RWPE1 (cell line): ENCODE results near the gene EI24.
"Not testable (repeated sequence)": the region's sequence is repeated elsewhere in the genome, so short reads cannot be mapped to it uniquely, and the experiment has no call there.

Experiments
- CTCF ChIA-PET: fragments of 350-600 bp; sonication (Branson Sonifier 250); formaldehyde crosslinking; extraction: SDS; loops from one replicate; lab custom pipeline; 2021; lab: Yijun Ruan, JAX
- POLR2A ChIA-PET: fragments of 400-600 bp; formaldehyde crosslinking; extraction: SDS; loops from one replicate; lab custom pipeline; 2020; ENCODE audit warnings: antibody characterized with exemption; ENCODE audit not compliant: low non-redundant PET; lab: Yijun Ruan, JAX
- DNase-seq: peaks from one replicate; pipeline ENCODE4 v3.0.0; 2012; ENCODE audit warnings: low spot score
- H3K27ac ChIP-seq: fragments of 450-650 bp; 2 replicates; pipeline ENCODE4 v1.5.1; 2017
- TF ChIP-seq, protein P1 (sequence below): fragments of 450-650 bp; conservative IDR thresholded peaks from 2 replicates; pipeline ENCODE4 v1.5.1; 2017; ENCODE audit warnings: low read depth, mild to moderate bottlenecking

The EI24 gene

DNA sequence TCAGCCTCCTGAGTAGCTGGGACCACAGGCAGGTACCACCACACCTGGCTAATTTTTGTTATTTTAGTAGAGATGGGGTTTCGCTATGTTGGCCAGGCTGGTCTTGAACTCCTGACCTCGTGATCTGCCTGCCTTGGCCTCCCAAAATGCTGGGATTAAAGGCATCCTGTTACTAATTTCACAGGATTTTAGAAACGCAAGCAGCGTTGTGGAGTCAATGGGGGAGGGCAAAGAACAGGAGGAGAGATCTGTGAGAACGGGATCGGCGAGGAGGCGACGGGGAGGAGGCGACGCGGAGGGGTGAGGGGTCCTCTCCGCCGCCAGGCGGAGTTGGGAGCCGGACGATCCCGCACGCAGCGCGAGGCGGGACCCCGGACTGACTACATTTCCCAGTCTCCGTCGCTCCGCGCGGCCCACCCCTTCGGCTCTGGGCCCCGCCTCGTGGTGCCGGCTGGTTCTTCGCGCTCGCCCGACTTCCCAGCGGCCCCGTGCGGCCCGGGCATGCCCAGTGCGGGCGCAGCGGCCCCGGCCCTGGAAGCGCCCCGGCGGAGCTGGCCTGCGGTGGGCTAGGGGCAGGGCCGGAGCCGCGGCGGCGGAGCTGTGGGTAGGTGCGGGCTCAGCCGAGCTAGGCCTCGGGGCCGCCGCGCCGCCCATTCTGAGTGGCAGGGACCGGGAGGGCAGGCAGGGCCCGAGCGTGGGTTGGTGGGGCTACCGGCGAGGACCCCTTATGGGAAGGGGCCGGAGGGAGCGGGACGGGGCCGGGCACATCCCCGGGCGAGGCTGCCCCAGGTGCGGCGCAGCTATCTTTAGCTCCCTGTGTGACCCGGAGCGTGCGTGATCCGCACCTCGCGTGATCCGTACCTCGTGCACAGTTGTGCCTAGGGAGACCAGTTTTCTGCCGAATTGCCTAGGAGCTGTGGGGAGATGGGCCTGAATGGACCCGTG lies at the start of gene EI24:
TSS of gene EI24 (plus strand) at position 508 of the 945 bp plus-strand sequence. CDS start 3,051 bp downstream, outside the sequence.
- peak within 1 kb of the TSS; percentile 87 for H3K27ac ChIP-seq
- ChIA-PET CTCF (interaction anchor here (0.6 to 1.8 kb wide), 4 partner anchors 13 to 93 kb away, joined by 3 to 9 read pairs (median 3); no protein-coding TSS in a partner anchor), POLR2A (no interaction called here)
- peak; percentile 88 for DNase-seq
- TF ChIP-seq, protein P1, sequence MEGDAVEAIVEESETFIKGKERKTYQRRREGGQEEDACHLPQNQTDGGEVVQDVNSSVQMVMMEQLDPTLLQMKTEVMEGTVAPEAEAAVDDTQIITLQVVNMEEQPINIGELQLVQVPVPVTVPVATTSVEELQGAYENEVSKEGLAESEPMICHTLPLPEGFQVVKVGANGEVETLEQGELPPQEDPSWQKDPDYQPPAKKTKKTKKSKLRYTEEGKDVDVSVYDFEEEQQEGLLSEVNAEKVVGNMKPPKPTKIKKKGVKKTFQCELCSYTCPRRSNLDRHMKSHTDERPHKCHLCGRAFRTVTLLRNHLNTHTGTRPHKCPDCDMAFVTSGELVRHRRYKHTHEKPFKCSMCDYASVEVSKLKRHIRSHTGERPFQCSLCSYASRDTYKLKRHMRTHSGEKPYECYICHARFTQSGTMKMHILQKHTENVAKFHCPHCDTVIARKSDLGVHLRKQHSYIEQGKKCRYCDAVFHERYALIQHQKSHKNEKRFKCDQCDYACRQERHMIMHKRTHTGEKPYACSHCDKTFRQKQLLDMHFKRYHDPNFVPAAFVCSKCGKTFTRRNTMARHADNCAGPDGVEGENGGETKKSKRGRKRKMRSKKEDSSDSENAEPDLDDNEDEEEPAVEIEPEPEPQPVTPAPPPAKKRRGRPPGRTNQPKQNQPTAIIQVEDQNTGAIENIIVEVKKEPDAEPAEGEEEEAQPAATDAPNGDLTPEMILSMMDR, result peak; percentile 66

DNA sequence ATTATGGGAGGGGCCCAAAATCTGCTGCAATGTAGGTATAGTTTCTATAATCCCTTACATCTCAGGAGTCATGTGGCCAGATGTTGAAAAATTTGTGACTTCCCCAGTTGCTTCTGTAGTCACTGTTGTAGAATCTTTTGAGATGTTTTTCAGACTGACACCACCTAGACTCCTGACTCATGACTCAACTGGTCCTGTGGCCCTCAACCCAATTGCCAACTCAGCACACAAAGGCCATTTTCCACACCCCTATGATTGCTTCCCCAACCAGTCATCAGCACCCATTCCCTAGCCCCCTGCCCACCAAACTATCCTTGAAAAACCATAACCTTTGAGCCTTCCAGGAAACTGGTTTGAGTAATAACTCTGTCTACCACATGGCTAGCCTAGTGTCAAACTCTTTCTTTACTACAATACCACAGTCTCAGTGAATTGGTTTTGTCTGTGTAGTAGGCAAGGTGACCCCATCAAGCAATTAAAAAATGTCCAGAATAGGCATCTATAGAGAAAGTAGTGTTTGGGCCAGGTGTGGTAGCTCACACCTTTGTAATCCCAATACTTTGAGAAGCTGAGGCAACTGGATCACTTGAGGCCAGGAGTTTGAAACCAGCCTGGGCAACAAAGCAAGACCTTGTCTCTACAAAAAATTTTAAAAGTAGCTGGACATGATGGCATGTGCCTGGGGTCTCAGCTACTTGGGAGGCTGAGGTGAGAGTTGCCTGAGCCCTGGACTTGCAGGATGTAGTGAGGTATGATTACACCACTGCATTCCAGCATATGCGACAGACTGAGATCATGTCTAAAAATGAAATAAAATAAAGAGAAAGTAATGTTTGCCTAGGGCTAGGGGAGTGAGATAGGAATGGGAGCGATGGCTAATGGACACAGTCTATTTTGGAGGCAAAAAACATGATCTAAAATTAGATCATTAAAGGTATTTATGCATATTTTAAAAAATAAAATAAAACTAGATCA lies 49.1 kb upstream of the EI24 start:
- no peak for DNase-seq
- no peak overlapping the region for H3K27ac ChIP-seq
- ChIA-PET CTCF (no interaction called here), POLR2A (no interaction called here)
- TF ChIP-seq, protein P1, result no peak

DNA sequence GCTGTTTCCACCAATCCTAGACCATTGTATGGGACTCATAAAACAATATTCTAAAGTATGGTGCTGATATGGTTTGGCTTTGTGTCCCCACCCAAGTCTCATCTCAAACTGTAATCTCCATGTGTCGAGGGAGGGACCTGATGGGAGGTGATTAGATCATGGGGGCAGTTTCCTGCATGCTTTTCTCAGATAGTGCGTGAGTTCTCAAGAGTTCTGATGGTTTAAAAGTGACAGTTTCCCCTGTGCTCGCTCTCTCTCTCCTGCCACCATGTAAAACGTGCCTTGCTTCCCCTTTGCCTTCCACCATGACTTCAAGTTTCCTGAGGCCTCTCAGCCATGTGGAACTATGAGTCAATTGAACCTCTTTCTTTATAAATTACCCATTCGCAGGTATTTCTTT lies 44.0 kb upstream of the EI24 start:
- TF ChIP-seq, protein P1, result no peak
- DNase-seq, result no peak
- no peak overlapping the region for H3K27ac ChIP-seq
- CTCF ChIA-PET, result no interaction called here
- POLR2A ChIA-PET, result no interaction called here

DNA sequence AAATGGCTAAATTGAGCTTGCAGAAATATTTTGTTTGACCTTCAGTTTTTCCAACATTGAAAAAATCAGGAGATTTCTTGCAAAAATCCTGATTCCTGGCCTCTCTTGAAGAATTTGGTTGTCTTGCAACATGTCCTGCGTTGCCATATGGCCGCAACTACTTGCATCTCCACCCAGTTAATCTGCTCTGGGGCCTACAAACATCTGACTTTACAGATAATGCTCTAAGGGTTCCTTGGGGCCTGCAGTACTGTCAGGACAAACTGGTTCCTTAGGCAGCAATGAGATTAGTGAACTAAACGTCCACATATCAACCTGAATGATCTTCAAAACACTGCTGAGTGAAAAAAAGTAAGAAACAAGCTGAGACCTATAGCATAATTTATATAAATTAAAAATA lies 36.6 kb upstream of the EI24 start:
- DNase-seq, result no peak
- POLR2A ChIA-PET, result no interaction called here
- H3K27ac ChIP-seq, result no peak overlapping the region
- TF ChIP-seq, protein P1, result no peak
- CTCF ChIA-PET, result no interaction called here

DNA sequence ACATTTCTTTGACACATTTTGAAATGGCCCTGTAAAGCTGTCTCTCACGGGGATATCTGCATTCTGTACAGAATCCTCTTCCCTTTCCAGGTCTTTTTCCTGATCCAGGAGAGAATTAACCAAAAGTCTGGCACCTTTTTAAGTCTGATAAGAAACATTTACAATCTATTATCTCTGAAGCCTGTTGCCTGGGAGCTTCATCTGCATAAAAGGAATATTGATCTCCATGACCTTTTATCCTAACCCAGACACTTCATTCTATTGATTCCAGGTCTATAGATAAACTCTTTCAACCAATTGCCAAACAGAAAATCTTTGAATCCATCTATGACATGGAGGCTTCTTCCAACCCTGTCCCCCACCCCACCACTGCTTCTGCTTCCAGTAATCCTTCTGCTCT lies 33.7 kb upstream of the EI24 start:
- CTCF ChIA-PET, result interaction anchor here (0.6 kb wide), 1 partner anchor 872 kb away, joined by 7 read pairs; no protein-coding TSS in a partner anchor
- TF ChIP-seq, protein P1, result no peak
- DNase-seq, result no peak
- no peak overlapping the region for H3K27ac ChIP-seq
- POLR2A ChIA-PET, result no interaction called here

DNA sequence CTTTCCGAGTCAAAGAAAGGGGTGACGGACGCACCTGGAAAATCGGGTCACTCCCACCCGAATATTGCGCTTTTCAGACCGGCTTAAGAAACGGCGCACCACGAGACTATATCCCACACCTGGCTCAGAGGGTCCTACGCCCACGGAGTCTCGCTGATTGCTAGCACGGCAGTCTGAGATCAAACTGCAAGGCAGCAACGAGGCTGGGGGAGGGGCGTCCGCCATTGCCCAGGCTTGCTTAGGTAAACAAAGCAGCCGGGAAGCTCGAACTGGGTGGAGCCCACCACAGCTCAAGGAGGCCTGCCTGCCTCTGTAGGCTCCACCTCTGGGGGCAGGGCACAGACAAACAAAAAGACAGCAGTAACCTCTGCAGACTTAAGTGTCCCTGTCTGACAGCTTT lies 32.4 kb upstream of the EI24 start:
- POLR2A ChIA-PET, H3K27ac ChIP-seq, CTCF ChIA-PET, DNase-seq: not testable (repeated sequence)
